Dedifferentiated amniotic fluid mesenchymal stem cell (primary cell): Measurements from ENCODE around the gene E2F2.

Experiments used
- DNase-seq: peaks from one replicate; pipeline ENCODE4 v3.0.0-alpha.2; 2016; ENCODE audit errors: extremely low spot score

E2F2 gene

DNA sequence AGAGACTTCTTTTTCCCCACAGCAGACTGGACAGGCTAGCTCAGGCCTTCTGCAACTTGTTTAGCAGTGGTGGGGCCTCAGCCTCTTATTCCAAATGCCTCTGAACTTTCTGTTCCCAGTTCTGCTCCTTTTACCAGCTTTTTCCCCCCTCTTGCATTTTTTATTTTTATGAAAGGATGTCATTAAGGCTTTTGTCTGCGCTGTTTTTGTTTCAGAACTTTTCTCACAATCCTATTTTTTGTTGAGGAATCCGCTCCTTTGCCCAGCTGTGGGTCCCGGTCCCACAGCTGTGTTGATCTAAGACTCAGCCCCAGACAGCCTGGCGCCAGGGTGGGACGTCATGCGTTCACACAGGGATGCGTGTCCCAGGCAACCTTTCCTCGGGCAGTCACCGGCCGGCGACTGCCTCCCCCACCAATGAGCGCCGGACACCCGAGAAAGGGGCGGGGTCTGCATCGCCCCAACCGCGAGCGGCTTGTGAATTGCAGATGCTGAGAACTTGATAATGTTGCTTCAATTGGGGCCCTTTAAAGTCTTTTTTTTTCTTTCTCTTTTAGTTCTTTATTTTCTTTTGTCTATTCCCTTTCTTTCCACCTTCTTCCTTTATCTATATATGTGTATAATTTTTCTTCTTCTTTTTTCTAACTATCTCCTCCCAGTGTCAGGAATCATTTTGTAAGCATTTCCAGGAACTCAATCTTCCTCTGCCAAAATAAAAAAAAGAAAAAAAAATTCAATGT, 31.3 kb upstream of the E2F2 start:
- DNase-seq, result peak; percentile 97

DNA sequence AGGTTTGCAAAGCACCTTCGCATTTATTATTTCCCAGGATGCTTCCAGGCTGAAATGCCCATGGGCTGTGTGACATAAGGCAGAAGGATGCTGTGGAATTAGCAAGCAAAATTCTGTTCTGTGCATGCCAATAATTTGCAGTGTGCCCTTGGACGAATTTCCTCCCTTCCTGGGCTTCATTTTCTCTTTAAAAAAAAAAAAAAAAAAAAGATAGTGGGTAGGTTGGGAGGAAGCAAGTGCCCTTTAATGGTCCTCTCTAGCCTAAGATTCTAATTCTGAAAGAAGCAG, 30.7 kb upstream of the E2F2 start:
- no peak for DNase-seq

DNA sequence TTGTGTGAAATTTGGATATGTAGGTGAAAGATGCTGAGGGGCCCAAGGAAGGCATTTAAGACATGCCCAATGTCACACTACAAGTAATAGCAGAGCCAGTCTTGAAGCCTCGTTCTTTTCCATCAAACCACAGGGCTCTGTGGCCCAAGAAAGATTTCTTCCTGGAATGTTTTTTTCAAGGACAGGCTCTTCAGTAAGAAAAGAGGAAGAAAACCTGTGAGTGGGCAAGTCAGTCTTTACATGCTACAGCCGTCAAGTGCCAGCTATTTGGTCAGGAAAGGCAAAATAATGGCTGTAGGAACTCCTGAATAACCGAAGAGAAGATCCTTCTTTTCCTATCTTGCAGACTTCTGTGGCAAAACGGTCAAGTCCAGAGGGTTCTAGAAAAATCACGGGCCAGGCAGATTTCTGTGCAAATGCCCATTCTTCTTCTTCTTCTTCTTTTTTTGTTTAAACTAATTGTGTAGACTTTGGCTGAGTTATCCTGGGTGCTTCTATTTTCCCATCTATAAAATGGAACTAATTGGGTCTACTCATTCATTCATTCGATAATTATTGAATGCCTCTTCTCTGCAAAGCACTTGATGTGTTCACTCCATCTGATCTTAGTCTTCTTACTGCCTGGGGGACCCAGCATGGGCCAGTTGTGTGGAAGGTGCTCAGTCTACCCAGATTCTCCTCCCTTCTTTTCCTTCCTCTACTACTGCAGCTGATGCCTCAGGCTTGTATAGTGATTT, 30.2 kb upstream of the E2F2 start:
- no peak for DNase-seq

DNA sequence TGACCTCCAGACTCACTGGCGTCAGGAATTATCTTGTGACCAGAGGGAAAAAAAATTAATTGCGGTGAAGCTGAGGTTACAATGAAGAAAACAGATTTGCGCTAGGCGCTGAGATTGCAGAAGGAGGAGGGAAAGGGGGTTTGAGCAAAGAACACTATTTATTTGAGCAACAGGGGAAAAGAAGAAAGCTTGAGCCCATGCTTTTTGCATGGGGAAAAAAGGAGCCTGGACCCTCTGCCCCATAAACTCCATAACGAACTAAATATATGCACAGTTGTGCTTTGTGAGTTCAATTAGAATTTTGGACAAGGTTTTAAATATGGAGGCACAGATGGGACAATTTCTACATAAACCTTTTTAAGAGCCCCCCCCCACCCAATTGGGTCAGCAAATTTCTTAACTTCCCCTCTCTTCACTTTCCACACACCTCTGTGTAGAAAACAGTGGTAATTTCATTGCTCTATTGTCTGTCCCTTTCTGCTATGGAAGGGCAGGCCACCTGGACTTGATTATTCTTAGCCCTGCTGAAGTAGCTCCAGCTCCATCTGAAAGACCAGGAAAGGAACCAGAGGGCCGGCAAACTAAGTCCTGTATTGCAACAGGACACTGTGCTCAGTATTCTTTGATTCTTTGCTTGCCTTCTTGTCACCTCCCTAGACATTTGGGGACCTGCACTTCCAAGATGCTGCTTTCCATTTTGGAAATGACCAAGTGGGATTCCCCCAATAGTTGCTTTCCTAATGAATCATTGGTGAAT, 29.1 kb upstream of the E2F2 start:
- DNase-seq, result no peak

DNA sequence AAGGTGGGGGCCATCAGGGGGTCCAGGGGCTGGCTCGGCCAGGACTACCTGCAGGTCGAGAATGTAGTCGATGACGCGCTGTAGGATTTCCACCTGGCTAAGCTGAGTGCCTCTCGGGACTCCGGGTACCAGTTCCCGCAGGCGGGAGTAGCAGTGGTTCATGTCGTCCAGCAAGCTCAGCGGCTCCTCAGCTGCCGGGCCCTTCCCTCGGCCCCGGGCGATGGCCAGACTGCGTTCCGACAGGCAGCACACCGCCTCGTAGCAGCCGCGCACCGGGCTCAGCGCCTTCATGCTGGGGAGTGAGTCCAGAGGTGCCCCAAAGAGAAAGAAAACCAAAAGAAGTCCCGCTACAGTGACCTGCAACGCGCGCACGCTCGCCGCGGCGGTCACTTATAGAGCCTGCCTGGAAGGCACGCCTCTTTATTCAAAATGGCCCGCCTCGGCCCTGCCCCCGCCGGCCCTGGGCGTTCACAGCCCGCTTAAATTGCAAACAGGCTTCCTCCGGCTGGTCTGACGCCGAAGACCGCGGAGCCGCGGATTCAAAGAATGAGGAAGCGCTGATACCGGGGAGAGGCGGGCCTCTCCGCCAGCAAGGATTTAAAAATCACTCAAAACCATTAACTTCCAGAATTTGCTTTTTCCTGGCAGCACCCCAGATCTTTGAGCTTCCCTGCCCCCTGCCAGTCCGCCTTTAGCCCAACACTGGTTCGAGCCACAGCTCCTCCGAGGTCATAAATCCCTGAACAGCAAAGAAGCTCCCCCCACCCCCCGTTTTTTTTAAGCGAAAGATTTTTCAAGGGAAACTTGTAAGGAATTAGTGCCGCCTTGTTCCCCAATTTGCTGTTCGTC, 28.3 kb upstream of the E2F2 start, which contains the start of gene ID3:
Gene ID3 (minus strand): TSS at position 366 of the 849 bp plus-strand sequence. CDS start 75 bp downstream, at position 291.
- peak; percentile 97 for DNase-seq

DNA sequence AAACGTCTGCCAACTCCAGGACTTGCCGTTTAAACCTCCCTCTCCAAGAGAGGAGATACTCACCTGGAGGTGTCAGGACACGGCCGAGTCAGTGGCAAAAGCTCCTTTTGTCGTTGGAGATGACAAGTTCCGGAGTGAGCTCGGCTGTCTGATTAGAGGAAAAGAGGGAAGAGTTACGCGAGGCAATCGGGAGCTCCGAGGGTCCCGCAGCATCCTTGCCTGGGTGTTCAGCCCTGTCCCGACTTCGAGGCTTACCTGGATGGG, 27.8 kb upstream of the E2F2 start:
- no peak for DNase-seq

DNA sequence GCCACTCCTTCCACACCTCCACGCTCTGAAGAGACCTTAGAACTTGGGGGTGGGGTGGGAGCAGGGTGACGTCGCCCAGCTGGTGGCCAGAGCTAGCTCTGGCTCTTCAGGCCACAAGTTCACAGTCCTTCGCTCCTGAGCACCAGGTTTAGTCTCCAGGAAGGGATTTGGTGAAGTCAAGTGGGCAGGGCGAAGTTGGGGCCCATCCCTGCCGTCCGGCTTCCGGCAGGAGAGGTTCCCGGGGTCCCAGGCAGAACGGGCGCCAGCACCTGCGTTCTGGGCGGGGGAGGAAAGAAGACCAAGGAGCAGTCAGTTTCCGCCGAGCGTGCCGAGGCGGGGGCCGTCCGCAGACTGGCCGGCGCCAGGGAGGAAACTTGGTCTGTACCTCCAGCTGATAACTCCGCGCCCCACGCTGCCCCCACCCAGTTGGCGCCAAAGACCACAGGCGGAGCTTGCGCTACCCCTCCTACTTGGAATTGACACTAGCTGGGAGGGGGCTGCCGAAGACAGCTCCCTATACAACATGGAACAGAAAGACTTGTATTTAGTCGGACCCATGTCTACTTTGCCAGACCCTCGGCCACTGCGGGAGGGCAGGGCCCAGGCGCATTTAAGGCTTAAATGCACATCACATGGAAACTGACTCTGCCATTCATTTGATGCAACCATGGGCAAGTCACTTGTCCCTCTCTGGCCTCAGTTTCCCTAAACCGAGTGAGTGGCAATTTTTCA, 27.3 kb upstream of the E2F2 start:
- DNase-seq, result no peak

DNA sequence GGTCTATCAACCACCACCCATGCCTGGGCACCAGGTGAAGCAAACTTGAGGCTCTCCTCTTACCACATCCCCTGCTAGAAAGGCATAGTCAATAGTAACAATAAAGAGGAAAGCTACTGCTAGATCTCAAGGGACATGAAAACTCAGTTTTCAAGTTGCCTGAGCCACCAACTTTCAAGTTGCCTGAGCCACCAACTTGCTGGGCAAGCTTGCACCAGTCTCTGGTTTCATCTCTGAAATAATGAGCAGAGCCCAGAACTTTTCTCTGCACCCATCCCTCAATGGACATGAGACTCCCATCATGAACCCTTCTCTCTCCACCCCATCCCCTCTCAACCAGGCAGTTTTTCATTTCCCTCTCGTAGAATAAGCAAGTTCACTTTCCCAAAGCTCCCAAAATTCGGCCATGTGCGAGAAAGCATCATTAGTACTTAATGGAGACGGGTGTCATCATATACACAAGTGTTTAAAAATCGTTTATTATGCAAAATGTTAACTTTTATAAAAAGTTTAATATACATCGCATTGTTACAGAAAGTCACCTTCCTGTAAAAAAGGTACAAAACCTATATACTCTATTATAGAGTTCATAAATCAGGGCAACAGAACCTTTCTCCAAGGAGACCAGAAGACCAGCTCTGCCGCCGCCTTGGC, 26.6 kb upstream of the E2F2 start:
- DNase-seq, result no peak

DNA sequence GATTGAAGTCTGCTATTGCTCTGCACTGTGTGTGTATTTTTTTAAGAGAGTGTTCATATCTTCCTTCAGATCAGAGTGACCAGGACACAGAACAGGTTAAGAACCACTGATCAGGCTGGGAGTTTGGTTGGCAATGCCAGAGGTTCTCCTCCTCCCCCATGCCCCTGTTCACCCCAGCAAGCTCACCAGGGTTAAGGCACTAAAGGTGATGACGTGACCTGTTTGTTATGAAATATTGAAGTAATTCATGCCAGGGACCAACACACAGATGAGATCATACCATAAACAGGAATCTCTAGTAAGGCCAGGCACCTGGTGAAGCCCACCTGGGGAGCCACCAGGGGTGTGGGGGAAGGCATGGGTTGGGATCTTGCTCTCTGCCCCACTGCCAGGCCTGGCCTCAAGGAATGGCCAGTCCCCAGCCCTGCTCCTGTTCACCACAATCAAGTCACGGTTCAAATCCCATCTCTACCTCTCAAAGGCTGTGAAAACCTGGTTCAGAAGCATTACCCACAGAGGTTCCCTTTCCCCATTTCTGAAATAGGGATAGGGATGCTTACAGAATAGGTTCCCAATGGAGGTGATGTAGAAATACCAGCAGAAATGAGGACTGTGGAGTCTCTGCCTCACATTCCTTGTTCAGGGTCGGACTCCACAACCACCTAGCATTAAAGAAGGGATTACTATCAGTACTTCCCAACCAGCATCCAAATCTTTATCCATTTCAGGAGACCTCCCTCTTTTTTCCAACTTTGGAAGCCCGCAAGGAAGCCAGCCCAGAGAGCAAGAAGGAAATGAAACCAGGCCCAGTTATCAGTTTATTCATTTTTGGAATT, 25.8 kb upstream of the E2F2 start:
- DNase-seq, result no peak

DNA sequence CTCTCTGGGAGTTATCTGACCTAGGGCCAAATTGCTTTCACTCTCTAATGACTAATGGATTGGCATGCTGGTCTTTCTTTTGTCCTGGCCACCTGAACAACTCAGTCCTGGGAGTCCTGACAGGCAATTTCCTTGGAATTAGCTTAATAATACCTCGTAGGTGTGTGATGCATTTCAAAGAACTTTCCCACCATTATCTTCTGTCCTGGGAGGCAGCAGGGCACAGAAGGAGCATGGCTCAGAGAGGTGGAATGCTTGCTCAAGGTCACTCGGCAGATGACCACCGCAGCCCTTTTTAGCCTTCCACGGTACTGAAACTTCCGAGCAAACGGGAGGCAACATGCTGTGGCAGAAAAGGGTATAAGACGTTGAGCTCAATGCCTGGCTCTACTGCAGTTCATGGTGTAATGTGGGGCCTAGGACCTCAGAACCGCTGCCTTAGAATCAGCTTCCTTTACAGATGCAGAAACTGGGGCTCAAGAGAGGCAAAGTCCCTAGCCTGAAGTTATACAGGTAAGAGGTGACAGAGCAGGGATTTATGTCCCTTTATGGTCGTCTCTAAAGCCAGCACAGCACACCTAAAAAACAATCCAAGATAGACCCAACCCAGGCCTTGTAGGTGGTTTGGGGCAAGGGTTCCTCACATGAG, 25.1 kb upstream of the E2F2 start:
- no peak for DNase-seq

DNA sequence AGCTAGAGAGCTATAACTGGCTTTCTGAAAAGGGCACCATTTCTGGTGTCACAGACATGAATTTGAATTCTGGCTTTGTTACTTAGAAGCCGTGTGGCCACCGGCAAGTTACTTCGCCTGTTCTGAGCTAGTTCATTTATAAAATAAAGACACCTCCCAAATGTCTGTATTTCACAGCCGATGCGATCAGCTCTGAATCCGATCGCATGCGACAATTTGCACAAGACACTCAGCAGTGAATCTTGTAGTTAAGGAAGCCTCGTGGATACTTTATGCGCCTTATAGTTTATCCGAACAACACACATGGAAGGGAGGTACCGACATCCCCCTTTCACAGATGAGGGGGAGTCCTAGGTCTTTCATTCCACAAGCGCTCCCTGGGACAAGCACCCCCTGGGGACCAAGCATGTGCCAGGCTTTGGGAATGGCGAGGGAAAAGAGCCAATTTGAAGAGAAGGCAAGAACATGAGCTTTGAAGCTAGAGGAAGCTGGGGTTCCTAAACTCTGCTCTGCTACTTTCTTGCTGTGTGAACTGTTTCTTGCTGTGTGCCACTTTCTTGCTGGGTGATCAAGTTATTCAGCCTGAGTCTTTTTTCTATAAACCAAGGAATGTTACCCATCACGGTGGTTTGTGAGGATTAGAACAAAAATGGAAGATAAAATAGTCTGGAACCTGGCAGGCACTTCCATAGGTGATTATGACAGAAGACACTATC, 24.4 kb upstream of the E2F2 start:
- no peak for DNase-seq

DNA sequence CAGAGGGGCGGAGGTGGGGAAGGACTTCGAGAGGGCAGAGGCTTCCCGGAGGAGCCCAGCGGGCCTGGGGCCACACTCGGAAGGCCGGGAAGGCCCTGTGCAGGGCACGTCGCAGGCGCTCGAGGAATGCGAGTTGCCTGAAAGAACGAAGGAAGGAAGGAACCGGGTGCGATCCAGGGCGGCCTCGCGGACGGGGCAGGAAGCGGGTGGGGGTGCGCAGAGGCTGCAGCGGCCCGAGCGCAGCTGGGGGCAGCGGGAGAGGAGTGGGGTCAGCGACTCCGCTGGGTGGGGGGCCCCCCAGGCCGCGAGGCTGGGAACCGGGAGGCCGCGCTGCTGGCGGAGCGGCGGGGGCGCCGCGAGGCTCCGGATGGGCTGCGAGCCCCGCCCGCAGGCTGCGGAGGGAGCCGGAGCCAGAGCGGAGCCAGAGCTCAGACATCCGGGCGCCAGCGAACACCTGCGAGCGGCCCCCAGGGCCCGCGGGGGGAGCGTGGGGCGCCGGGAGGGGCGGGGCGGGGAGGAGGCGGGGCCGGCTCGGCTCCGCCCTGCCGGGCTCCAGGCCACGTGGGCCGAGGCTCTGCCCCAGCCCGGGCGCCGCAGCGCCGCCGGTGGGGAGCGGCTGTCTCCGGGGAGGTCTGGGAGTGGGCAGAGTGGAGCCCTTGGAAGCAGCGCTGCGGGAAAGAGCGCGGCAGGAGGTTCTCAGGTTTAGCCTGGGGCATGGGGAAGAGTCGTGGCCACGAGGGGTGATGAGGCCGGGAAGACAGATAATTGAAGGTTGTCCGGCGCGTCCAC, 23.6 kb upstream of the E2F2 start:
- peak; percentile 61 for DNase-seq

DNA sequence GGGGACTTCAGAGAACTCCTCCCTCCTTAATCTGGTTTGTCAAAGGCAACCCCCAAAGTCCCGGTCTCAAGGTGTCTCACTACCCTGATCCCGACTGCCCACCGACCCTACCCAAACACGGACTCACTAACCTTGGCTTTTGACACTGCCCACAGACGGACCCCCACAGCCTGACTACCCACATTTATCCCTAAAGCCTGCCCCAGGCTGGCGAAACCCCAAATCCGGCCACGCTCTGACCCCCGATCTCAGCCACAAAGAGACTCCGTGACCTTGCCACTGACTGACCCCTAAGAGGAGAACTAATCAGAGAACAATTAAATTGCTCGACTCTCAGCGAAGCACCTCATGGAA, 23.1 kb upstream of the E2F2 start:
- DNase-seq, result no peak

DNA sequence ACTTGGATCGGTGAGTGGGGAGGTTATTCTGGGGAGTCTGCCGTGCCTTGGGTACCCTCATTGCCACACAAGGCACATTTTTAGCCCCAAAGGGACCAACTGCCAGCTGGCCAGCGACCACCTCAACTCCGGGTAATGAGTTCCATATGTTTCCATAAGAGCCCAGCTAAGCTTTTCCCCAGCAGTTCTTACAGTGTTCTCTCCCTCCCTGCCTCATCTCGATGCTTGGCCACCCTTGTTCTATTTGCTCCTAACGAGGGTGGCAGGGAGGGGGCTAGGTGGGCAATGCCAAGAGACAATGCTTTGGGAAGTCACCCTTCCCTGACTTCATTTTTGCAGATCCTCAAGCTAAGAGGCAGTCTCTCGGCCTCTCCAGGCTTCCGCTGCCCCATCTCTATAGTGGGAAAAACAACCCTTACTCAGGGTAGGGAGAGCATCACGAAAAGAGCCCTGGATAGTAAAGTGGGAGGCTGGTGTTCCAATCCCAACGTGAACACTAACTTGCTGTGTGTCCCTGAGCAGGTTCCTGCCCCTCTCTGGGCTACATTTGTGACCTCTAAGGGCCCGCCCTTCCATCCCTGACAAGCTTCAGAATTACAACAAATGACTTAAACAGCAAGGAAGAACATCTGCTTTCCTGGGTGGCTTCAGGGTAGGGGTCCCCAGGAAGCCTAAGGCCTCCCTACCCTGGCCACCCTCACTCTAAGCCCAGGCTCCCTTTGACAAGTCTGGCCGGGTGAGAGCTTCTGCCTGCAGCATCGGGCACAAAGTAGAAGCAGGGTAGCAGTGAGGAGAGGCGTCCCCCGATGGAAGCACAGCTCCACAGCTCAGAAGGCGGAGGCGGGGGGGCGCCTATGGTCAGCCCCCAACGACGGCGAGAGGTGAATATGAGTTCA, 22.4 kb upstream of the E2F2 start:
- DNase-seq, result no peak

DNA sequence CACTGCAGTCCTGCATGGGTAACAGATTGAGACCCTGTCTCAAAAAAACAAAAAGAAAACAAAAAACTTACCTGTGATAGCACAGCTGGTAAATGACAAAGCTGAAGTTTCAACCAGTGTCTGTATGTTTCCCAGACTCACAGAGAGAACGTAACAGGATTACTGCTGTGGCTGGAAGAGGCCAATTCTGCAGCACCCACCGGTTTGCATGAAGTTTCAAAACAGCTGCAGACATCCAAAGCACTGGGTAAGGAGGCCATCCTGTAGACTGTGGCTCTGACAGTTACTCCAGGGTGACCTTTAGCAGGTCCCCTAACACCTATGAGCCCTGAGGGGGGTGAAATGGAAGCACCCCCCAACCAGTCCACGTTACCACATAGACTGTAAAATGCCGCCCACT, 20.8 kb upstream of the E2F2 start:
- no peak for DNase-seq

DNA sequence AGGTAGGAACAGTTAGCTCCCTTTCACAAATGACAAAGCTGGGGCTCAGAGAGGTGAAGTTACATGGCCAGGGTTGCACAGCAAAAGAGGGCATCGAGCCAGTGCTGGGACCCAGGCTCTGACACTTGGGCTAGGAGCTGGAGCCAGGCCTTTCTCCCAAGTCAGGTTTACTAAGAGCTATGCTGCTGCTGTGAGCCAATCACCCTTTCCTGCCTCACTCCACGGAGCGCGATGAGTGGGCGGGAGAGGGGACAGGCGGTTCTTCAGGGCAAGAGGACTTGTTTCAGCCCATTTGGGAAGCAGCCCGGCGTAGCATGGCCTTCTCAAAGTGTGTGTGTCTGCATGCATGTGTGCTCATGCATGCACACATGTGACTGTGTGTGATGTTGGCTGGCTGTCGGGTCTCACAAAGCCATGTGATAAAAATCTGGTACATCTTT, 17.7 kb upstream of the E2F2 start:
- no peak for DNase-seq
